CD4-positive, alpha-beta T cell treated with Interferon alpha-2 for 1 hour (primary cell): ENCODE data around the gene NREP.

ENCODE experiments used
- DNase-seq, 2 donors: peaks; one replicate each; pipeline ENCODE4 v3.0.0-alpha.2; 2020 to 2022

Gene NREP

GRCh38 chr5:111756581-111757354, at the start of gene NREP:
TSS of gene NREP (minus strand) at chr5:111757194. CDS start at chr5:111755772, 1,422 bp downstream.
- DNase-seq = no peak

- DNase-seq = no peak
Observed at GRCh38 chr5:111806753-111807152, 49.8 kb upstream of the NREP start.

GRCh38 chr5:111806156-111806555, 49.2 kb upstream of the NREP start:
- DNase-seq = no peak

GRCh38 chr5:111805071-111805470, 48.1 kb upstream of the NREP start:
- no peak for DNase-seq

- DNase-seq = no peak
Observed at GRCh38 chr5:111800351-111800750, 43.4 kb upstream of the NREP start.

GRCh38 chr5:111795142-111795541, 38.1 kb upstream of the NREP start:
- no peak for DNase-seq

GRCh38 chr5:111792471-111793058, 35.6 kb upstream of the NREP start:
- DNase-seq = no peak

GRCh38 chr5:111790295-111790694, 33.3 kb upstream of the NREP start:
- no peak for DNase-seq

- no peak for DNase-seq
Observed at GRCh38 chr5:111787006-111787405, 30.0 kb upstream of the NREP start.

GRCh38 chr5:111784491-111785181, 27.6 kb upstream of the NREP start:
- no peak for DNase-seq

GRCh38 chr5:111783537-111783936, 26.5 kb upstream of the NREP start:
- no peak for DNase-seq

GRCh38 chr5:111782216-111782615, 25.2 kb upstream of the NREP start:
- no peak for DNase-seq

GRCh38 chr5:111781200-111781599, 24.2 kb upstream of the NREP start:
- no peak for DNase-seq

GRCh38 chr5:111779922-111780292, 22.9 kb upstream of the NREP start:
- DNase-seq = no peak

GRCh38 chr5:111779260-111779921, 22.4 kb upstream of the NREP start:
- DNase-seq = no peak

- no peak for DNase-seq
Observed at GRCh38 chr5:111776913-111777781, 20.2 kb upstream of the NREP start.

- no peak for DNase-seq
Observed at GRCh38 chr5:111775224-111775623, 18.2 kb upstream of the NREP start.

- no peak for DNase-seq
Observed at GRCh38 chr5:111774525-111774924, 17.5 kb upstream of the NREP start.

GRCh38 chr5:111772456-111773122, 15.6 kb upstream of the NREP start:
- no peak for DNase-seq

GRCh38 chr5:111769541-111769940, 12.5 kb upstream of the NREP start:
- no peak for DNase-seq

GRCh38 chr5:111765613-111766571, 8.9 kb upstream of the NREP start:
- DNase-seq = no peak
